ENCODE measurements around the gene PSEN2. TPM values are rescaled to one million over a fixed set of nuclear protein-coding genes. Genes with fewer than 3 reads are reported as not detected.
"Not testable (repeated sequence)": the region's sequence is repeated elsewhere in the genome, so short reads cannot be mapped to it uniquely, and the experiment has no call there.

PSEN2 gene
- total and polyA plus RNA-seq, 4 donors, result 11.2 to 15.7 (median 13.3) TPM

DNA sequence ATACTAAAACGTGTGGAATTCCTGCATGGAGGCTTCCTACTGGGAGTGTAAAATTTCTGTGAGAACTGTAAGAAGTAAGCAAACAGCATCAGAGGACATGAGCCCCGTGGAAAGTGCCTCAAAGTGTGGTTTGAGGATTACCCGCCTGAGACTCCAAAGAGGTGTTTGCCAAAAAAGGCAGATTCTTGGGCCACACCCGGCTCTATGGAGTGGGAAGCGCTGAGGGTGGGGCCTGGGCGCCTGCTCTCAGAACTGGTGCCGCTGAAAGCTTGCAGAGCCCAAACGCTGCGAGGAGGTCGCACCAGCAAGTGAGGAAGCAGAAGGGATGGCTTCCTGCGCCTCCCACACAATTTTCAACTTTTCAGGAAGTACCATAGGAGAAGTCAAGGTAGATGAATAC is 43.0 kb upstream of the PSEN2 start:
- intact Hi-C loops (cut with DNase I), result loop anchor here (5.0 kb wide), 3 partner anchors 90 to 280 kb away; partner anchors contain the start of genes ITPKB (in 1 of the 2) and STUM (in 1 of the 2)
- 39 to 53% methylated on average over 11 of the region's 11 CpGs for WGBS, 2 donors
- H3K27ac ChIP-seq (ENCODE audit: low read depth in 1 of 2, low read length in 2 of 2), result peak overlapping the region in 1 of 2 donors; percentile 44

DNA sequence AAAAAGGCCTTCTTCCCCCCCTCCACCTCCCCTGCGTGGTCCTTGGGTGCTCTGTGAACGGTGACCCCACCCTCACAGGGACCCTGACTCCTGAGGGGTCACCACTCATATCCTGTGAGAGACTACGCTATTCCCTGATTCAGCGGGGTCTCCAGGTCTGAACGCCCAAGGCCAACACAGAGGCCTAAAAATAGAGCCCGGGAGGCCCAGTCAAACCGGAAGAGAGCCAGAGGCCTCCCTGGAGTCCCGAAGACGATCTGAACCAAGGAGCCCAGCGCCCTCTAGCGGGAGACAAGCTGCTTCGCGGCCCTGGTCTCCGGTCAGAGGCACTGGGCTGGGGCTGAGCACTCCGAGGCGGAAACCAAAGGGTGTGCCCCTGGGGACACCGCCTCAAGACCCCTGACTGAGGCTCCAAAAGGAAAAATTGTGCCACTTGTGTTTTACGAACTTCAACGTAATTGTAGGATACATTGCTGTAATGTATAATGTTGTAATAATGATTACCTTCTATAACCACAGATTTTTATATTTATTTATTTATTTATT is 42.4 kb upstream of the PSEN2 start:
- intact Hi-C loops (cut with DNase I), result loop anchor here (1.0 to 5.0 kb wide), 6 partner anchors 91 to 281 kb away; partner anchors contain the start of genes ITPKB (in 1 of the 2) and STUM (in 1 of the 2)
- Histone ChIP-seq H3K9me3 (ENCODE audit: control insufficient read depth, low read length) (no peaks in the 10 kb centered on the region), H3K27ac (ENCODE audit: low read depth in 1 of 2, low read length in 2 of 2) (no peak overlapping the region), H3K36me3 (ENCODE audit: control insufficient read depth in 1 of 2, insufficient read depth in 2 of 2, low read length in 1 of 2) (no peaks in the 10 kb centered on the region), H3K4me1 (ENCODE audit: control insufficient read depth in 1 of 2, insufficient read depth in 2 of 2, low read length in 2 of 2) (no peaks in the 10 kb centered on the region), H3K27me3 (ENCODE audit: control insufficient read depth in 1 of 2, insufficient read depth in 2 of 2, low read length in 1 of 2) (no peaks in the 10 kb centered on the region), H3K4me3 (ENCODE audit: low read length in 2 of 2) (no peak overlapping the region)
- DNase-seq, result peak; percentile 99
- 0 to 1% methylated on average over 19 of the region's 19 CpGs for WGBS, 2 donors
- peak; percentile 98 for ATAC-seq (ENCODE audit: low FRiP score)

More for the DNA sequence above, 43.0 kb upstream of the PSEN2 start:
- ATAC-seq (ENCODE audit: low FRiP score) (peak; percentile 64), DNase-seq (peak; percentile 74 to 83)
- Histone ChIP-seq H3K4me3 (ENCODE audit: low read length in 2 of 2) (no peak overlapping the region), H3K4me1 (ENCODE audit: control insufficient read depth in 1 of 2, insufficient read depth in 2 of 2, low read length in 2 of 2) (no peaks in the 10 kb centered on the region), H3K9me3 (ENCODE audit: control insufficient read depth, low read length) (no peaks in the 10 kb centered on the region), H3K27me3 (ENCODE audit: control insufficient read depth in 1 of 2, insufficient read depth in 2 of 2, low read length in 1 of 2) (no peaks in the 10 kb centered on the region), H3K36me3 (ENCODE audit: control insufficient read depth in 1 of 2, insufficient read depth in 2 of 2, low read length in 1 of 2) (no peaks in the 10 kb centered on the region)

DNA sequence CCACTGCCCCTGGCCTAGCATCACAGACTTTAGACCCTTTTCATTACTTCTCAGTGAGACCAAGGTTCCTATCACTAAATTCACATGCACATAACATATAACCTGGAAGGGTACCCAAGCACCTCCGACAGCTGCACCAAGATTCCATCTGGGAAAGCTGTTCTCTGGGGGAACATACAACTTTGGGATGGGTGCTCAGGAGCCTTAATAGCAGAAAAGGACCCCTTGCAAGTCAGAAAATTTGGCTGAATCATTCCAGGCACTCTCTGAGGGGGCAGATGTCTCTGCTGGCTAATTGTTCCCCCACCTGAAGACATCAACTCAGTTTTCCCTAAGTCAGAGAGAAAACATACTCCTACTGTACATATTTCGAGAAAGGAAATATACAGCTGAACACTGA is 41.3 kb upstream of the PSEN2 start:
- H3K27ac ChIP-seq (ENCODE audit: low read depth in 1 of 2, low read length in 2 of 2), result no peak overlapping the region
- ATAC-seq (ENCODE audit: low FRiP score), result no peak

DNA sequence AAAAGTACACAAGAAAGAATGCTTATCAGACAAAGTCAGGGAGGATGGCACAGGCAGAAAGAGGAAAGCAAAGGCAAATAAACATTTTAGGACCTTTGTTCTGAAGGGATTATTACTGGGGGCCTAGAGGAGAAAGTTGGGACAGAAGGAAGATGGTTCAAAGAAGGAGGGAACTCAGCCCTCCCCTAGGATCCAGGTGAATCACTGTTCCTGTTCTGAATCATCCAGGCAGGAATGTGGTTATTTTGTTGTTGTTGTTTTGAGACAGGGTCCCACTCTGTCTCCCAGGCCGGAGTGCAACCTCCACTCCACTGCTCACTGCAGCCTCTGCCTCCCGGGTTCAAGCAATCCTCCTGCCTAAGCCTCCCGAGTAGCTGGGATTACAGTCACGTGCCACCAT is 38.5 kb upstream of the PSEN2 start:
- H3K27ac ChIP-seq (ENCODE audit: low read depth in 1 of 2, low read length in 2 of 2), result no peak overlapping the region
- ATAC-seq (ENCODE audit: low FRiP score), result no peak
- intact Hi-C loops (cut with DNase I), result no loop called here
- H3K9me3 ChIP-seq (ENCODE audit: control insufficient read depth, low read length), result no peaks in the 10 kb centered on the region
- DNase-seq, result no peak
- H3K27me3 ChIP-seq (ENCODE audit: control insufficient read depth in 1 of 2, insufficient read depth in 2 of 2, low read length in 1 of 2), result no peaks in the 10 kb centered on the region
- WGBS, 2 donors, result 90 to 92% methylated on average over 4 of the region's 4 CpGs
- H3K36me3 ChIP-seq (ENCODE audit: control insufficient read depth in 1 of 2, insufficient read depth in 2 of 2, low read length in 1 of 2), result no peaks in the 10 kb centered on the region
- no peaks in the 10 kb centered on the region for H3K4me1 ChIP-seq (ENCODE audit: control insufficient read depth in 1 of 2, insufficient read depth in 2 of 2, low read length in 2 of 2)
- H3K4me3 ChIP-seq (ENCODE audit: low read length in 2 of 2), result no peak overlapping the region

More for the DNA sequence above, 41.3 kb upstream of the PSEN2 start:
- Histone ChIP-seq H3K4me3 (ENCODE audit: low read length in 2 of 2) (no peak overlapping the region), H3K36me3 (ENCODE audit: control insufficient read depth in 1 of 2, insufficient read depth in 2 of 2, low read length in 1 of 2) (no peaks in the 10 kb centered on the region), H3K4me1 (ENCODE audit: control insufficient read depth in 1 of 2, insufficient read depth in 2 of 2, low read length in 2 of 2) (no peaks in the 10 kb centered on the region), H3K9me3 (ENCODE audit: control insufficient read depth, low read length) (no peaks in the 10 kb centered on the region), H3K27me3 (ENCODE audit: control insufficient read depth in 1 of 2, insufficient read depth in 2 of 2, low read length in 1 of 2) (no peaks in the 10 kb centered on the region)
- intact Hi-C loops (cut with DNase I), result loop anchor here (2.0 to 5.0 kb wide), 5 partner anchors 92 to 282 kb away; partner anchors contain the start of genes ITPKB (in 1 of the 2) and STUM (in 1 of the 2)
- WGBS, 2 donors, result 92 to 93% methylated on average over 2 of the region's 2 CpGs
- no peak for DNase-seq

DNA sequence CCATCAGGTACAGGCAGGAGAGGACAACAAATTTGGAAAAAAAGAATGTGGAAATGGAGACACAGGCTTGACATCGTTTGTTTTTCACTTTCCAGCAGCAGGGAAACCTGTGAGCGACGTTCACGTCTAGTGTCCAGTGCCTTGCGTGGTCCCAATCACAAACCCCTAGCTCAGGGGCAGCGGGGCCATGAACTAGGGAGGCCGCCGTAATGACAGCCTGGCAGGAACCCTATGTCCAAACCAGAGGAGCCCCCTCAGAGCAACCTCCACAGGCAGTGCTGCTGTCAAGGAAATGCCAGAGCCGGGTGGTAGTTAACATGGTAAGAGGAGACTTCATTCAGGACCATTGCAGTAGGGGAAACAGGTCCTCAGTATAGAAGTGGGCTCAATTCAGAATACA is 37.8 kb upstream of the PSEN2 start:
- intact Hi-C loops (cut with DNase I), result no loop called here
- DNase-seq, result no peak

DNA sequence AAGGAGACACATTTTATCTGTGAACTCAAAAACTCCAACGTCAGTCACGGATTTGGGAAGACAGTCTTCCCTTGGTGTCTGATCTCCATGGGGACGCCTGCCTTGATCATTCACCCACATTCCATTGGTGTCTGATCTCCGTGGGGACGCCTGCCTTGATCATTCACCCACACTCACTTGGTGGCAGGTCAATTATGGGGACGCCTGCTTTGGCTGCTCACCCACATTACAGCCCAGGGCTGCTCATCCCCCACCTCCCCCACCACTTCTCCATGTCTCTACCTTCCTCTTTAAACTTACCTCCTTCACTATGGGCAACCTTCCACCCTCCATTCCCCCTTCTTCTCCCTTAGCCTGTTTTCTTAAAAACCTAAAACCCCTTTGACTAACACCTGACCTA is 36.2 kb upstream of the PSEN2 start:
- H3K9me3 ChIP-seq (ENCODE audit: control insufficient read depth, low read length); intact Hi-C loops (cut with DNase I); H3K36me3 ChIP-seq (ENCODE audit: control insufficient read depth in 1 of 2, insufficient read depth in 2 of 2, low read length in 1 of 2); H3K27ac ChIP-seq (ENCODE audit: low read depth in 1 of 2, low read length in 2 of 2); H3K4me1 ChIP-seq (ENCODE audit: control insufficient read depth in 1 of 2, insufficient read depth in 2 of 2, low read length in 2 of 2); ATAC-seq (ENCODE audit: low FRiP score); H3K27me3 ChIP-seq (ENCODE audit: control insufficient read depth in 1 of 2, insufficient read depth in 2 of 2, low read length in 1 of 2); DNase-seq; H3K4me3 ChIP-seq (ENCODE audit: low read length in 2 of 2): not testable (repeated sequence)
- WGBS, 2 donors, result 91 to 93% methylated on average over 6 of the region's 6 CpGs

More for the DNA sequence above, 37.8 kb upstream of the PSEN2 start:
- H3K27me3 ChIP-seq (ENCODE audit: control insufficient read depth in 1 of 2, insufficient read depth in 2 of 2, low read length in 1 of 2), result no peaks in the 10 kb centered on the region
- no peaks in the 10 kb centered on the region for H3K4me1 ChIP-seq (ENCODE audit: control insufficient read depth in 1 of 2, insufficient read depth in 2 of 2, low read length in 2 of 2)
- 91 to 95% methylated on average over 9 of the region's 9 CpGs for WGBS, 2 donors
- no peak for ATAC-seq (ENCODE audit: low FRiP score)
- H3K4me3 ChIP-seq (ENCODE audit: low read length in 2 of 2), result no peak overlapping the region
- no peaks in the 10 kb centered on the region for H3K9me3 ChIP-seq (ENCODE audit: control insufficient read depth, low read length)
- no peak overlapping the region for H3K27ac ChIP-seq (ENCODE audit: low read depth in 1 of 2, low read length in 2 of 2)
- H3K36me3 ChIP-seq (ENCODE audit: control insufficient read depth in 1 of 2, insufficient read depth in 2 of 2, low read length in 1 of 2), result no peaks in the 10 kb centered on the region

DNA sequence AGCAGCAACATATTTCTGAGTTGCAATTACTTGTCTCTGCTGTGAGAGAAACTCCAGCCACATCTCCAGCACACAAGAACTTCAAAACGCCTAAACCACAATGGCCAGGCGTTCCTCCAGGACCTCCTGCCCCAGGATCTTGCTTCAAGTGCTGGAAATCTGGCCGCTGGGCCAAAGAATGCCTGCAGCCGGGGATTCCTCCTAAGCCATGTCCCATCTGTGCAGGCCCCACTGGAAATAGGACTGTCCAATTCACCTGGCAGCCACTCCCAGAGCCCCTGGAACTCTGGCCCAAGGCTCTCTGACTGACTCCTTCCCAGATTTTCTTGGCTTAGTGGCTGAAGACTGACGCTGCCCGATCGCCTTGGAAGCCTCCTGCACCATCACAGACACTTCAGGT is 35.0 kb upstream of the PSEN2 start:
- H3K36me3 ChIP-seq (ENCODE audit: control insufficient read depth in 1 of 2, insufficient read depth in 2 of 2, low read length in 1 of 2); H3K9me3 ChIP-seq (ENCODE audit: control insufficient read depth, low read length); ATAC-seq (ENCODE audit: low FRiP score); H3K4me3 ChIP-seq (ENCODE audit: low read length in 2 of 2); H3K4me1 ChIP-seq (ENCODE audit: control insufficient read depth in 1 of 2, insufficient read depth in 2 of 2, low read length in 2 of 2); H3K27me3 ChIP-seq (ENCODE audit: control insufficient read depth in 1 of 2, insufficient read depth in 2 of 2, low read length in 1 of 2); intact Hi-C loops (cut with DNase I); H3K27ac ChIP-seq (ENCODE audit: low read depth in 1 of 2, low read length in 2 of 2); DNase-seq: not testable (repeated sequence)
- WGBS, 2 donors, result 93 to 94% methylated on average over 7 of the region's 7 CpGs

DNA sequence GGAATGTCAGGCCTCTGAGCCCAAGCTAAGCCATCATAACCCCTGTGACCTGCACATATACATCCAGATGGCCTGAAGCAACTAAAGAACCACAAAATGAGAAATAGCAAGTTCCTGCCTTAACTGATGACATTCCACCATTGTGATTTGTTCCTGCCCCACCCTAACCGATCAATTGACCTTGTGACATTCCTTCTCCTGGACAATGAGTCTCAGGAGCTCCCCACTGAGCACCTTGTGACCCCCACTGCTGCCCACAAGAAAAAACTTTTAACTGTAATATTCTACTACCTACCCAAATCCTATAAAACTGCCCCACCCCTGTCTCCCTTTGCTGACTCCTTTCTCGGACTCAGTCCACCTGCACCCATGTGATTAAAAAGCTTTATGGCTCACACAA is 32.5 kb upstream of the PSEN2 start:
- H3K4me3 ChIP-seq (ENCODE audit: low read length in 2 of 2); H3K36me3 ChIP-seq (ENCODE audit: control insufficient read depth in 1 of 2, insufficient read depth in 2 of 2, low read length in 1 of 2); H3K4me1 ChIP-seq (ENCODE audit: control insufficient read depth in 1 of 2, insufficient read depth in 2 of 2, low read length in 2 of 2); ATAC-seq (ENCODE audit: low FRiP score); intact Hi-C loops (cut with DNase I); H3K27ac ChIP-seq (ENCODE audit: low read depth in 1 of 2, low read length in 2 of 2); H3K9me3 ChIP-seq (ENCODE audit: control insufficient read depth, low read length); DNase-seq; H3K27me3 ChIP-seq (ENCODE audit: control insufficient read depth in 1 of 2, insufficient read depth in 2 of 2, low read length in 1 of 2): not testable (repeated sequence)
- 88 to 92% methylated on average over 2 of the region's 2 CpGs for WGBS, 2 donors

DNA sequence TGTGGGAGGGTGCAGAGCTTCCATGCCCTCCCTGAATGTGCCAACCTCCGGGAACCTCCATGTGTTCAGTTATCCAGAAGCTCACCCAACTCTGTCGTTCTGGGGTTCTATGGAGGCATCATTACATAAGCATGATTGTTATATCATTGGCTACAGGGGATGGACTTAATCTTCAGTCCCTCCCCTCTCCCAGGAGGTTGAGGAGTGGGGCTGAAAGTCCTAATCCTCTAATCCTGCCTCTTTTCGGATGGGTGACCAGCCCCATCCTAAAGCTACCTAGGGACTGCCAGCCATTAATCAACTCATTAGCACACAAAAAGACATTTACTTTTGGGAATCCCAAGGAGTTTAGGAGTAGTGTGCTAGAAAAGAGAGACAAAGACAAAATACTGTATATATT is 32.0 kb upstream of the PSEN2 start:
- H3K9me3 ChIP-seq (ENCODE audit: control insufficient read depth, low read length), result no peaks in the 10 kb centered on the region
- H3K27ac ChIP-seq (ENCODE audit: low read depth in 1 of 2, low read length in 2 of 2), result no peak overlapping the region
- no peaks in the 10 kb centered on the region for H3K4me1 ChIP-seq (ENCODE audit: control insufficient read depth in 1 of 2, insufficient read depth in 2 of 2, low read length in 2 of 2)
- H3K27me3 ChIP-seq (ENCODE audit: control insufficient read depth in 1 of 2, insufficient read depth in 2 of 2, low read length in 1 of 2), result no peaks in the 10 kb centered on the region
- no peaks in the 10 kb centered on the region for H3K36me3 ChIP-seq (ENCODE audit: control insufficient read depth in 1 of 2, insufficient read depth in 2 of 2, low read length in 1 of 2)
- no peak for ATAC-seq (ENCODE audit: low FRiP score)
- intact Hi-C loops (cut with DNase I), result no loop called here
- H3K4me3 ChIP-seq (ENCODE audit: low read length in 2 of 2), result no peak overlapping the region
- WGBS, 2 donors, result 88 to 89% methylated on average over 3 of the region's 3 CpGs
- no peak for DNase-seq

All from aorta (tissue), 5 donors.